Stimulated activated CD4-positive, alpha-beta T cell treated with anti-CD3 and anti-CD28 coated beads, TNF-alpha, amount 100 ng/mL, for 4 hours (primary cell): ENCODE measurements around the gene IKZF1.
"Not testable (repeated sequence)": the region's sequence is repeated elsewhere in the genome, so short reads cannot be mapped to it uniquely, and the experiment has no call there.

ENCODE experiments used
- DNase-seq, 3 experiments: peaks; one replicate each; pipeline ENCODE4 v3.0.0-alpha.2; 2020; ENCODE audit warnings: low read depth in 3 of 3

Gene IKZF1

DNA sequence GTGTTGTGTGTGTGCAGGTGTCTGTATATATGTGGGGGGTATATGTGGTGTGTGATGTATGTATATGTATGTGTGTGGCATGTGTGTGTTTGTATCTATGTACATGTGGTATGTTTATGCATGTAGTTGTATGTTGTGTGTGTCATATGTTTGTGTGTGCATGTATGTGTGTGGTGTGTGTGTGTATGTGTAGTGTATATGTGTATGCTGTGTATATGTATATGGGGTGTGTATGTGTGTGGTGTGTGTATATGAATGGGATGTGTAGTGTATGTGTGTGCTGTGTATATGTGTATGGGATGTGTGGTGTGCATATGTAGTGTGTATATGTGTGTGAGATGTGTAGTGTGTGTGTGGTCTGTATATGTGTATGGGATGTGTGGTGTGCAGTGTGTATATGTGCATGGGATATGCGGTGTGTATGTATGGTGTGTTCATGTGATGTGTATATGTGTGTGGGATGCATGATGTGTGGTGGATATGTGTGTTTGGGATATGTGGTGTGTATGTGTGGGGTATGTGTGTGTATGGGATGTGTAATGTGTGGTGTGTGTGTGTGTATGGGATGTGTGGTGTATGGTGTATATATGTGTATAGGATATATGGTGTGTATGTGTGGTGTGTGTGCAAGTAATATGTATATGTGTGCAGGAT lies 30.0 kb downstream of the IKZF1 start:
- no peak for DNase-seq

DNA sequence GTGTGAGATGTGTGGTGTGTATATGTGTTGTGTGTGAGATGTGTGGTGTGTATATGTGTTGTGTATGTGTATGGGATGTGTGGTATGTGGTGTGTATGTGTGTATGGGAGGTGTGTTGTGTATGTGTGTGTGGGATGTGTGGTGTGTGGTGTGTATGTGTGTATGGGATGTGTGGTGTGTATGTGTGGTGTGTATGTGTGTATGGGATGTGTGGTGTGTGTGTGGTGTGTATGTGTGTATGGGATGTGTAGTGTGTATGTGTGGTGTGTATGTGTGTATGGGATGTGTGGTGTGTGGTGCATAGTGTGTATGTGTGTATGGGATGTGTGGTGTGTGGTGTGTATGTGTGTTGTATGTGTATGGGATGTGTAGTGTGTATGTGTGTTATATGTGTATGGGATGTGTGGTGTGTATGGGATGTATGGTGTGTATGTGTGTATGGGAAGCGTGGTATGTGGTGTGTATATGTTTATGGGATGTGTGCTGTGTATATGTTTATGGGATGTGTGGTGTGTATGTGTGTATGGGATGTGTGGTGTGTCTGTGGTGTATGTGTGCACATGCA lies 30.8 kb downstream of the IKZF1 start:
- DNase-seq: no peak

DNA sequence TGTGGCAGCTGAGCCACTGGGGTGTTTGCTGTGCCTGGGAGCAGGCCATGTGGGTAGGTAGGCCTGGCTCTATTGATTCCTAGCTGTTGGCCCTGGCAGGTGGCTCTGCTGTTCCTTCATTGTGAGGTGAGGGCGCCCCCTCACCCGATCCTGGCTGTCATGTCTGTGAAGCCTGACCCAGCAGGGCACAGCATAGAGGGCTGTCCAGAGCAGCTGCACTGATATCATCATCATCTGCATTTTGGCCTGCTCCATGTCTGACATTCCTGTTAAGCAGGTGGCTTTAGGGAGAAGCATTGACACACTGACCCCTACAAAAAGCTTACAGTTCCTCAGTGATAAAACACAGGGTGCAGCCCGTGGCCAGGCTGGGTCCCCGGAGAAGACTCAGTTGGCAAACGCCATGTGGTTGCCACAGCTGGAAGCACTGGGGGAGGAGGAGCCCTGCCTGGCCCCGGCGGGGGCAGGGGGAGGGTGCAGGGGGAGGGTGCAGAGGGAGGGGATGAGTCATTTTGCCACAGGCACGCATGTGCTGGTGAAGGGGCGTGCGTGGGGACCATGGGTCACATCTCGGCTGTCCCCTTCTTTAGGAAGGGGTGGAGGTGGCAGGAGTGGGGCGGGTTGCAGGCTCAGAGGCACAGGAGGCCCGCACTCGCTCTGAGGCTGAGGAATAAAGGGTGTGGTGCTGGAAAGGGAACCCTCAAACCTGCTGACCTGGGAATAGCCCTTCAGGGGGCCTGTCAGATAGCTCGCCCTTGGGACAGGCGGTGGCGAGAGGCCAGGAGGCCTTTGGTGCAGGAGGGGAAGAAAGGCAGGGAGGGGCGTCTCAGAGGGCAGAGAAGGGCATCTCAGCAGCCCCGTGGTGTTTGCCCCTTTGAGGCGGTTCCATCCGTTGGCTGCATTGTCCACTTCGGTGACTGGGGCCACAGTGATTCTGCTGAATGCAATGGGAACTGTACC lies 31.6 kb downstream of the IKZF1 start:
- DNase-seq: peak; percentile 63 to 86 (median 84)

GRCh38 chr7:50336894-50337703 lies 32.6 kb downstream of the IKZF1 start:
- DNase-seq: no peak

DNA sequence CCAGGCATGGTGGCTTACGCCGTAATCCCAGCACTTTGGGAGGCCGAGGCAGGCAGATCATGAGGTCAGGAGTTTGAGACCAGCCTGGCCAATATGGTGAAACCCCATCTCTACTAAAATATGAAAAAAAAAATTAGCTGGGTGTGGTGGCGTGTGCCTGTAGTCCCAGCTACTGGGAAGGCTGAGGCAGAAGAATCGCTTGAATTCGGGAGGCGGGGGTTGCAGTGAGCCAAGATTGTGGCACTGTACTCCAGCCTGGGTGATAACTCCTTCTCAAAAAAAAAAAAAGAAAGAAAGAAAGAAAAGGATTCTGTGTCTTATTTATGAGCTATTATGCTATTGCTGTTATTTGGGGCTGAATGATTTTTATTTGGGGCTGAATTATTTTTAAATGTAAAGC lies 35.0 kb downstream of the IKZF1 start:
- DNase-seq: not testable (repeated sequence)

DNA sequence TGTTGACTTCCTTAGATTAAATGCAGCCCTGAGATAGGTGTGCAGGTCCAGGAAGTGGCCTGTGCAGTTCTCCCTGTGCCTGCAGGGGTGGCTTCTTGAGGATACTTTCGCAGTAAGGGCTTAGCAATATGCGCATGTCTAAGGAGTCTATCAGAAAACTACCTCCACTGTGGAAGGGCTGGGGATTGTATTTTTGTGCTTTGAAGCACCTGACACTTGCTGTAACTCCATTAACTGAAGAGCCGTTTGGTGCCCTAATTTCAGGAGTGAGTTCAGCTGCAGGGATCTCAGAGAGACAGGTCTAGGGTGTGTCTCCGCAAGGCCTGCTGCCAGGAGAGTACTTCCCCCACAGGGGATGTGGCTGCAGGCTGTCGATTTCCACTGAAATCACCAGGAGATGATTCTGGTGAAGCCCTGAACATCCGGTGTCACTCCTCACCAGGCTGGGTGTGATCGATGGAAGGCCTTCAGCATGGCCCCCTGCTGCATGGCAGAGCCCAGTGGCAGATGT lies 35.5 kb downstream of the IKZF1 start:
- DNase-seq: no peak

DNA sequence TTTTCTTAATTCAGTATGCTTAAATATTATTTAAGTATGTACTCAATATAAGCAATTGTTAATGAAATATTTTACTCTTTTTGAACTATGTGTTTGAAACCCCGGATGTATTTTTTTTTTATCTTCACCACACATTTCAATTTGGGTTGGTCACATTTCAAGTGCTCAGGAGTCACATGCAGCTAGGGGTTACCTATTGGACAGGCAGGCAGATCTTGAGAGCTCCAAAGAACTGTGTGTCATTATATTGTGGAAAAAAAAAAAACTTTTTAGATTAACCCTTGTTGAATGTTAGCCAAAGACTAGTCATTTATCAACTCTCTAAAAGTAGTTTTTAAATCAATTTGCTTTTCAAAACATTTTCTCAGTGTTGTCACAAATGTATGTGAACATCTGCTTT lies 37.2 kb downstream of the IKZF1 start:
- DNase-seq: no peak

- no peak for DNase-seq
These were observed 38.1 kb downstream of the IKZF1 start for GRCh38 chr7:50342616-50343114.

GRCh38 chr7:50346545-50347497 lies 42.3 kb downstream of the IKZF1 start:
- DNase-seq: no peak

- no peak for DNase-seq
These were observed 43.2 kb downstream of the IKZF1 start for GRCh38 chr7:50347693-50348092.

- DNase-seq: no peak
These were observed 44.1 kb downstream of the IKZF1 start for GRCh38 chr7:50348469-50349162.

- DNase-seq: no peak
These were observed 44.9 kb downstream of the IKZF1 start for GRCh38 chr7:50349399-50349798.

GRCh38 chr7:50349963-50350944 lies 45.7 kb downstream of the IKZF1 start:
- peak in 2 of 3 experiments; percentile 52 to 61 for DNase-seq

DNA sequence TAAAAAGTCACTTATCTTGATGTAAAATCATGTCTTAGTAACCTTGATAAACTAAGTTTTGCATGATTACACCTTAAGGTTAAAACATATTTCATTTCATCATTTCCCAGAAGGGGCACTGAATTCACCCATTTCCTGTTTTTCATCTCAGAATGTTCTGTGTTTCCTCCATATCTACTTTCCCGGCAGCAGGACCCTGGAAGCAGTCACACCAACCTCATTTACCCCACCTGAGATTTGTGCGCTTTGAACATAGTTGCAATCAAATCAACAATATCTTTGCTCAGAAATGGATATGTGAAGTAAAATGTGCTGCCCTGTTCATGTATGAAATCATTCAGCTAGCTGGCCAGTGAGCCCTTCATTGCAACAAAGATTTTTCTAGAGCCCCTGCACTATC lies 46.8 kb downstream of the IKZF1 start:
- no peak for DNase-seq

DNA sequence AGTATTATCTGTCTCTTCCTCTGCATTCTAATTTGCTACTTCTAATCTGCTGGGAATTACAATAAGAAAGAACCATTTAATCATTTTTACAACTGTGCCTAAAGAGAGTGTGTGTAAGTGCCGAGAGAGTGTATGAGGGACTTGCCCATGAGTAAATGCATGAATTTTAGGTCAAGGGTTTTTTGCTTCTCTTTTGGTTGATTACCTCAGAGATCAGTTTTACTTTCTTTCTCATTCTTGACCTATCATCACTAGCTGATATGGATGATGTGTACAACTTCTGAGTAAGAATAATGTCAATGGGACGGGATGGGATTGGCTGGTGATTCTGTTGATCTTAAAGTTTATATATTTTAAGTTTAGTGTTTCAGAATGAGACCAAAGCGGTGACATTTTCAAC lies 47.8 kb downstream of the IKZF1 start:
- no peak for DNase-seq

DNA sequence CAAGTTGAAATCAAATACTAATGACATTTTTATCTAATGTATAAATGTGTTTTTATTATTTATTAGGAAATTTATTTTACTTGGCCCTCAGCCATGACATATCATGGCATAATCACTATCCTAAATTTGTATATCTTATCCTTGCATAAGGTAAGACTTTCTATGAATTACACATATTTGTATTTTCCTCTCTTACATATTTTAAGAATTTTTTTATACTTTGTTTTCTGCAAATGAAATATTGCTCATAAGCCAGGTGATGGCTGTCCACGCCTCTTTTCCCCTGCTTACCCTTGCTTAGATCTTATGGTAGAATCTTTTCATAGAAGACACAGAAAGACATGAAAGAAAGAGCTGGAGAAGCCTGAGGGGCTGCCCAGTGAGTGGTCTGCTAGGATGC lies 48.2 kb downstream of the IKZF1 start:
- DNase-seq: no peak

DNA sequence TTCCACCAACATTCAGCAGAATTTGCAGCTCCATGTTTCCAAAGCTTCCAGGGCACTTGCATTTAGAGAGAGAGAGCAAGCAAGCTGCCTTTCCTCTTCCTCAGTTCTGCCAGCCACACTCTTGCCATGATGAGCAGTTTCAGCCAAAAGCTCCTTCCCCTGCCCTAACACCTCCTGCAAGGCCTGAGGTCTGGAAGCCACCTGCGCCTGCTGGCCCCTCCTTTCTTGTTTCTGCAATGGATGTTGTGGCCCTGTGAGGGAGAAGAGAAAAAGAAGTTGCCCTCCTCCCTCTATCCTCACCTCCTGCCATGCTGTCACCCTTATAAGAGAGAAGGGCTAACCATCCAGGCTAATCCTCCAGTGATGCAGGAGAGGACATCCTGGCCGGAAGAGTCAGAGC lies 48.7 kb downstream of the IKZF1 start:
- DNase-seq: no peak

DNA sequence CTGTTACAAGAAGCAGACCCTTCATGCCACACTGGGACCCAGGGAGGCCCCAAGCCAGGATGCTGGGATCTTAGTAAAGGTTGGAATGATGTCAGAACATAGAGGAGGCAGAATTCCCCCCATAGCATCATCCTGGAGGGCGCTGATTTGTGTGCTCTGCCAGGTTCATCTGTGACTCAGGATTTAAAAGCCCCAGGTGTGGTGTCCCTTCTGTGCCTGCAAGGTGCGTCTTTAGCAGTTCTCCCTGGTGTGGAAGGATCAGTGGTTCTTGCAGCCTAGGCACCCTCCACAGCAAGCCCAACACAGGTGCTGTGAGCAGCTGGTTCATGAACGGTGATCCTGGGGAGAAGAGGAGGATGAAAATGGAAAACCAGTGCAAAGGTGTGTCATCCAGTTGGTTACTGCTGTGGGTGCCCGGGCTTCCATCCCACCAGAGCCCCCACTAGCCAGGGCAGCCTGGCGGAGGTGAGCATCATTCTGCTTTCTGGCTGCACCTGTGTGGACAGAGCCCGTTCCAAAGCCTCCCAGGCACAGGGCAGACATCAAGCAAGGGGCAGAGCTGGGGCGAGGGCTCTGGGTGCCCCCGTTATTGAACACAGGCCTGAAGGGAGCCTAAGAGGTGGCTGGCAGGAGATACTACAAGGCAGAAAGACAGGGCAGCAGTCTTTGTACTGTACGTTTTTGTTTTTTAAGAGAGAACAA lies 49.5 kb downstream of the IKZF1 start:
- DNase-seq: no peak
